Prostate gland (tissue), 2 donors: ENCODE results near the gene DSCAM. TPM values are rescaled to one million over a fixed set of nuclear protein-coding genes. Genes with fewer than 3 reads are reported as not detected.

Experiments
- DNase-seq: peaks from one replicate; pipeline ENCODE4 v3.0.0-alpha.2; 2019; ENCODE audit warnings: low spot score
- H3K27ac ChIP-seq, 2 donors: fragments of 200-600 bp; sonication (generic); 2 replicates each; pipeline ENCODE4 v1.5.1; 2017 to 2019
- H3K27me3 ChIP-seq: fragments of 200-600 bp; sonication (generic); replicated peaks from 2 replicates; pipeline ENCODE4 v1.5.1; 2019; ENCODE audit not compliant: insufficient read depth
- H3K36me3 ChIP-seq, 2 donors: fragments of 200-600 bp; sonication (generic); 1 replicate in 1 of 2; 2 replicates in 1 of 2; pipeline versions ENCODE4 v1.5.1 to v1.8.1; 2017 to 2019
- H3K4me1 ChIP-seq: fragments of 200-600 bp; sonication (generic); replicated peaks from 2 replicates; pipeline ENCODE4 v1.5.1; 2019
- H3K4me3 ChIP-seq, 2 donors: fragments of 200-600 bp; sonication (generic); 2 replicates each; pipeline ENCODE4 v1.5.1; 2017 to 2019
- H3K9me3 ChIP-seq: fragments of 200-600 bp; sonication (generic); 2 replicates; pipeline ENCODE4 v1.5.1; 2017
- POLR2A ChIP-seq: fragments of 450-650 bp; IDR thresholded peaks from one replicate; pipeline ENCODE4 v1.6.1; 2016; ENCODE audit warnings: antibody characterized with exemption, mild to moderate bottlenecking
- POLR2AphosphoS5 ChIP-seq: sonication (generic); formaldehyde crosslinking; IDR thresholded peaks from one replicate; pipeline ENCODE4 v1.6.1; 2017; ENCODE audit warnings: antibody characterized with exemption
- WGBS: methylation state at CpG from one replicate; pipeline ENCODE4 v1.1.5; 2018; 5-methylcytosine and 5-hydroxymethylcytosine counted together
- intact Hi-C: fragments of 100-400 bp; cut with DNase I; formaldehyde crosslinking; loops from one replicate; pipeline ENCODE4 v1.14.2; 2022
- total RNA-seq, 2 donors: library from RNA; depleted of rRNA; stranded (reverse); fragments of >200 nt; gene quantifications; one replicate each; pipeline ENCODE4 v1.1.0, GENCODE V29; 2016
- TF ChIP-seq, protein P1 (sequence below), 4 experiments: fragments of 200-600 bp in 2 of 4; fragments of 450-650 bp in 2 of 4; sonication (generic) in 2 of 4; IDR thresholded peaks; 1 replicate in 3 of 4; 2 replicates in 1 of 4; pipeline ENCODE4 v1.5.1; 2016 to 2019; ENCODE audit warnings: antibody characterized with exemption in 4 of 4, mild to moderate bottlenecking in 2 of 4, moderate library complexity in 2 of 4

DSCAM gene
- total RNA-seq, 2 donors from 2014 or later = under 0.01 to 1.6 TPM

- intact Hi-C loops = no loop called here
- whole genome bisulfite sequencing = 91% methylated on average over 3 of the region's 3 CpGs
- TF ChIP-seq POLR2A (no peak), POLR2AphosphoS5 (no peak)
- TF ChIP-seq, protein P1, sequence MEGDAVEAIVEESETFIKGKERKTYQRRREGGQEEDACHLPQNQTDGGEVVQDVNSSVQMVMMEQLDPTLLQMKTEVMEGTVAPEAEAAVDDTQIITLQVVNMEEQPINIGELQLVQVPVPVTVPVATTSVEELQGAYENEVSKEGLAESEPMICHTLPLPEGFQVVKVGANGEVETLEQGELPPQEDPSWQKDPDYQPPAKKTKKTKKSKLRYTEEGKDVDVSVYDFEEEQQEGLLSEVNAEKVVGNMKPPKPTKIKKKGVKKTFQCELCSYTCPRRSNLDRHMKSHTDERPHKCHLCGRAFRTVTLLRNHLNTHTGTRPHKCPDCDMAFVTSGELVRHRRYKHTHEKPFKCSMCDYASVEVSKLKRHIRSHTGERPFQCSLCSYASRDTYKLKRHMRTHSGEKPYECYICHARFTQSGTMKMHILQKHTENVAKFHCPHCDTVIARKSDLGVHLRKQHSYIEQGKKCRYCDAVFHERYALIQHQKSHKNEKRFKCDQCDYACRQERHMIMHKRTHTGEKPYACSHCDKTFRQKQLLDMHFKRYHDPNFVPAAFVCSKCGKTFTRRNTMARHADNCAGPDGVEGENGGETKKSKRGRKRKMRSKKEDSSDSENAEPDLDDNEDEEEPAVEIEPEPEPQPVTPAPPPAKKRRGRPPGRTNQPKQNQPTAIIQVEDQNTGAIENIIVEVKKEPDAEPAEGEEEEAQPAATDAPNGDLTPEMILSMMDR (IDR thresholded peaks at IDR 0.05) = no peak
- no peaks in the 10 kb centered on the region for H3K9me3 ChIP-seq
- DNase-seq = no peak
- no peak overlapping the region for H3K27ac ChIP-seq
- H3K4me1 ChIP-seq = no peaks in the 10 kb centered on the region
- no peaks in the 10 kb centered on the region for H3K36me3 ChIP-seq
- H3K4me3 ChIP-seq = no peak overlapping the region
- H3K27me3 ChIP-seq = no peaks in the 10 kb centered on the region
Measured at GRCh38 chr21:40130476-40130875, 716.5 kb downstream of the DSCAM start.

- intact Hi-C loops = no loop called here
- WGBS = 100% methylated on average over 1 of the region's 1 CpG
- no peaks in the 10 kb centered on the region for H3K27me3 ChIP-seq
- no peaks in the 10 kb centered on the region for H3K36me3 ChIP-seq
- no peak overlapping the region for H3K27ac ChIP-seq
- H3K4me3 ChIP-seq = no peak overlapping the region
- TF ChIP-seq POLR2AphosphoS5 (no peak), POLR2A (no peak)
- TF ChIP-seq, protein P1 (IDR thresholded peaks at IDR 0.05) = no peak
- no peak for DNase-seq
- H3K9me3 ChIP-seq = no peaks in the 10 kb centered on the region
- no peaks in the 10 kb centered on the region for H3K4me1 ChIP-seq
Measured at GRCh38 chr21:40129809-40130208, 717.1 kb downstream of the DSCAM start.

GRCh38 chr21:40128891-40129290 is 718.1 kb downstream of the DSCAM start:
- Histone ChIP-seq H3K4me1 (no peaks in the 10 kb centered on the region), H3K4me3 (no peak overlapping the region), H3K27ac (no peak overlapping the region), H3K27me3 (no peaks in the 10 kb centered on the region), H3K36me3 (no peaks in the 10 kb centered on the region), H3K9me3 (no peaks in the 10 kb centered on the region)
- TF ChIP-seq POLR2A = no peak
- TF ChIP-seq, protein P1 (IDR thresholded peaks at IDR 0.05) = no peak
- intact Hi-C loops = no loop called here
- DNase-seq = no peak
- WGBS = 81% methylated on average over 4 of the region's 5 CpGs

- DNase-seq = no peak
- intact Hi-C loops = loop anchor here (1.0 to 5.0 kb wide), 2 partner anchors 254 to 329 kb away; partner anchors contain the start of gene PCP4
- WGBS = 21% methylated on average over 4 of the region's 4 CpGs
Measured at GRCh38 chr21:40120940-40121575, 725.9 kb downstream of the DSCAM start.

More at GRCh38 chr21:40120940-40121575, 725.9 kb downstream of the DSCAM start:
- Histone ChIP-seq H3K4me1 (no peaks in the 10 kb centered on the region), H3K27me3 (no peaks in the 10 kb centered on the region), H3K9me3 (no peaks in the 10 kb centered on the region), H3K27ac (no peak overlapping the region), H3K36me3 (no peaks in the 10 kb centered on the region), H3K4me3 (no peak overlapping the region)
- TF ChIP-seq POLR2AphosphoS5 (peak; percentile 37), POLR2A (no peak)
- TF ChIP-seq, protein P1 (IDR thresholded peaks at IDR 0.05) = peak; percentile 84 to 97 (median 90)
